Measurements from ENCODE around the gene TLR3.
"Not testable (repeated sequence)": the region's sequence is repeated elsewhere in the genome, so short reads cannot be mapped to it uniquely, and the experiment has no call there.

The TLR3 gene

GRCh38 chr4:186050135-186050534 is 18.8 kb upstream of the TLR3 start:
- DNase-seq = not testable (repeated sequence)

DNA sequence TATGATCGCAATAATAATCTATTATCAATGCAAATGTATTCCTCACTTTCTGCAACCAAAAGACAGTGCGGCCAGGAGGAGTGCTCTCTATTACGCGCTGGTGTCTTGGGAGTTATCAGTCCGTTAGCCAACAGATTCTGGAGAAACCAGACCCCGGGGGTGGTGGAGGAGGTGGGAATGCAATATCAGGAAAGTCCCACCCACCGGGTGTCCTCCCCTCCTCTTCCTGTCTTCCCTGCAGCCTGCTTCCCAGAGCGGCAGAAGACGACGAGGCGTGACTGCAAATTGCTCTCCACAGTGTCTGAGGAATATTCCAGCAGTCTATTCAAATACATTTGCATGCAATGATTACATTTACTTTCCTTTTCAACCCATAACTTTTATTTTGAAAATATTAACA is 17.9 kb upstream of the TLR3 start:
- no peak for DNase-seq

- no peak for DNase-seq
Observed at GRCh38 chr4:186058253-186058979, 10.5 kb upstream of the TLR3 start.

- no peak for DNase-seq
Observed at GRCh38 chr4:186058980-186059316, 10.0 kb upstream of the TLR3 start.

DNA sequence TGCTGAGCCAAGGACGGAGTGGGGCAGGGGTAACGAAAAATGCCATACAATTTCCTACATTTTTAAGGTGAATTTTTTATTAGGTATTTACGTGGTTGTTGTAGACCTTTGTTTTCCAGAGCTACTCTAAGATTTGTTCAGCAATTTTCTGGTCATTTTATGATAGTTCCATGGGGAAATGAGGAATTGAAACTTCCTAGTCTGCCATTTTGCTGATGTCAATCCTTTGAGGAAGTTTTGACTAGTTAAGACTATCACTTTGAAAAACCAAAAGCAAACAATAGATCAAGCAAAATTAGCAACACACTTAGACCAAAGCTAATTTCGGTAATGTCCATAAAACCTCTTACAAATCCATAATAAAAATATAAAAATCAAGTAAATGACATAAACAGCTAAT is 7.0 kb upstream of the TLR3 start:
- no peak for DNase-seq

DNA sequence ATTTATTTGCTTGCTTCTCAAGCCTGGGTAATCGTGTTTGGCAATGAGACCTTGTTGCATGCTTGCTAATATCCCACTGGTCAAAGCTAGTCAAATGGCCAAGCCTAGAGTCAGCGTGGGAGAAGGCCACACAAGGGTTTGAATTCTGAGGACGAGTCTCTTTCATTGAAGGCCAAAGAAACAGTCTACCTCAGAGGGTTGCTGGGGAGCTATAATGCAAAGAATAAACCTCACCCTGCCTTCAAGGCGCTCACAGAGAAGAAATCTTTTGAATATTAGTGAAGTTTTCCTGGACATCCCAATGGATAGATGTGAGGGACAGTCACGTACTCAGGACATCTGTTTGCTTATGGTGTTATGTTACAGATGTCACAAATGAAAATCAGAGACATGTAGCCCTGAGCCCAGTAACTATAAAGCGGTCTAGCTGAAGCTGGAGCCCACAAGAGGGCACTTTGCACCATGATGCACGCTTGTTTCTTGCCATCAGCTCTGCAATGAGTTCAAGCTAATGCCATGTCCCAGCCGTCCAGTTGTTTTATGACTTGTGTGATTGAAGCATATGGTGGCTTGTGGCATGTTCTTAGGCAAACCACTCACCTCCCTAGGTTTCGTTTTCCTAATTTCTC is 1.1 kb upstream of the TLR3 start:
- peak; percentile 33 for DNase-seq

- DNase-seq = no peak
Observed at GRCh38 chr4:186069729-186070128, 773 bp downstream of the TLR3 start.

GRCh38 chr4:186072516-186072915 is 3.6 kb downstream of the TLR3 start:
- DNase-seq = no peak

DNA sequence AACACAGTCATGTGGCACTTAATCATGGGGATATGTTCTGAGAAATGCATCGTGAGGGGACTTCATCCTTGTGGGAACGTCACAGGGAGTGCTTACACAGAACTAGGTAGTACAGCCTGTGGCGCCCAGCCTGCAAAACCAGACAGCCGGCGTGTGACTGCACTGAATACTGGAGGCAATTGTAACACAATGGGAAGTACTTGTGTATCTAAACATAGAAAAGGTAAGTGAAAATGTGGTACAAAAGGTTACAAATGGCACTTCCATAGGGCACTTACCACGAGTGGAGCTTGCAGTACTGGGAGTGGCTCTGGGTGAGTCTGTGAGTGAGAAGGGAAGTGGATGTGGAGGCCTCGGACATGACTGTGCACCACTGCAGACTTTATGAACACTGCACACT is 5.2 kb downstream of the TLR3 start:
- no peak for DNase-seq

DNA sequence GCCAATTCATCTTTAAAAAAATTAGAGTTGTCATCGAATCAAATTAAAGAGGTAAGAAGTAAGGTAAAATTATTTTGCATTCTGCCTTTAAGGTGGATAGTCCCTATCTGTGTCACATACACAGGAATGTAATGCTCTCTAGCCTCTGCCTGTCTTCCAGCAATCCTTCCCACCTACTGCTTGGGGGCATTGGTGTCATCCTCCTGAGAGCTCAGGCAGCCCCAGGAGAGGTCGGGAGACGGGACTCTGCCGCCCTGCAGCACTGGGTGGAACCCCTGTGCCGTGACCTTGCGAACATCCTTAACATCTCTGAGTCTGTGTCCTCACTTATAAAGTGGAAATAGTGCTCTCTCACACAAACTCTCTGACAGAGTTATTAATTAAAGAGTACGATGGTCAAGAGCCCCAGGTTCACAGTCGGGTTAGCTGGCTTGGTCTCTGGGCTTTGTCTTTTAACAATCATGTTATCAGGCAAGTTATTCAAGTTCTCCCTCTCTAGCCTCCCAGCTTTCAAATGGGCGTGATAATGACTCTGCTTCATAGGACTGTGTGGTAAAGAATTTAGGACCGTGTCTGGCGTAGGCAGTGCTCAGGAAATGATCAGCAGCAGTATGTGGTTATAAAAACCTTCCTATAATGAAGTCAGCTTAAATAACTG is 10.2 kb downstream of the TLR3 start:
- no peak for DNase-seq

DNA sequence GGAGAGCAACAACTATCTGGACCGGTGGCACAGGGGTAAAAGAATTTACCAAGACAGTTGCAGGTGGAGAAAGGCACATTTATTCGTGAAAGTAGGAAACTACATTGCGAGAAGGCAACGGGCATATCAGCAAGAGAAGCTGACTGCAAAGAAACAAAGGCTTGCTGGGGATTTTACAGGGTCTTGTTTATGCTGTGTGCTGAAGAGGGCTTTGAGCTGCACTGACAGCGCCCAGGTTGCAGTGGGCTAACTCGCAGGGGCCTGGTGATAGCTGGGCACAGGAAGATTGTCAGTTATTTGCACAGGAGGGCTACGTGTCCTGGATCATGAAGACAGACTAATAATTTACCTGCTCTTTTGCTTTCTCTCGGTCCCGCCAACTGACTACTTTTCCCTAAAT is 10.7 kb downstream of the TLR3 start:
- no peak for DNase-seq

- no peak for DNase-seq
Observed at GRCh38 chr4:186081202-186081807, 12.3 kb downstream of the TLR3 start.

DNA sequence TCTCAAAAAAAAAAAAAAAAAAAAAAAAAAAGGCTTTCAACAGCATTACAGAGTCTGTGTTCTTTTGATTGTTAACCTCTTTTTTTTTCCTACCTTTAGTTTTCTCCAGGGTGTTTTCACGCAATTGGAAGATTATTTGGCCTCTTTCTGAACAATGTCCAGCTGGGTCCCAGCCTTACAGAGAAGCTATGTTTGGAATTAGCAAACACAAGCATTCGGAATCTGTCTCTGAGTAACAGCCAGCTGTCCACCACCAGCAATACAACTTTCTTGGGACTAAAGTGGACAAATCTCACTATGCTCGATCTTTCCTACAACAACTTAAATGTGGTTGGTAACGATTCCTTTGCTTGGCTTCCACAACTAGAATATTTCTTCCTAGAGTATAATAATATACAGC is 13.3 kb downstream of the TLR3 start:
- DNase-seq = no peak

DNA sequence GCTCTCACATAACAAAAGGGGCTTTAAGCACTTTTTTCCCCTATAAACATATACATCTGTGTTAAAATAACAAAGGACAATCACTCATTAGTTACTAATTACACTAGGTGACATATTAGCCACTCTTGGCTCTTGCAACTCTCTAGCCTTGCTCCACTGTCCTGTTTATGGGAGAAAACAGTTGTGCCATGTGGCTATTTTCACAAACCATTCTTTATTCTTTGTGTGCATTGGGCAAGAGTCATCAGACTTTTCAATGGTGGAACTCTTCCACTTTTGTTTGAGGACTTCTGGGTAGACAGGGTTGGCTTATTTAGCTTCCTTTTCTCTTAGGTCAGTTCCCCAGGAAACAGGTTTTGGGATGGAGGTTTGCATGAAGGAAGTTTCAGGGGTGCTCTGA is 19.6 kb downstream of the TLR3 start:
- DNase-seq = no peak

- DNase-seq = no peak
Observed at GRCh38 chr4:186092296-186092695, 23.3 kb downstream of the TLR3 start.

- no peak for DNase-seq
Observed at GRCh38 chr4:186095406-186095805, 26.4 kb downstream of the TLR3 start.

GRCh38 chr4:186096681-186097165 is 27.8 kb downstream of the TLR3 start:
- no peak for DNase-seq

DNA sequence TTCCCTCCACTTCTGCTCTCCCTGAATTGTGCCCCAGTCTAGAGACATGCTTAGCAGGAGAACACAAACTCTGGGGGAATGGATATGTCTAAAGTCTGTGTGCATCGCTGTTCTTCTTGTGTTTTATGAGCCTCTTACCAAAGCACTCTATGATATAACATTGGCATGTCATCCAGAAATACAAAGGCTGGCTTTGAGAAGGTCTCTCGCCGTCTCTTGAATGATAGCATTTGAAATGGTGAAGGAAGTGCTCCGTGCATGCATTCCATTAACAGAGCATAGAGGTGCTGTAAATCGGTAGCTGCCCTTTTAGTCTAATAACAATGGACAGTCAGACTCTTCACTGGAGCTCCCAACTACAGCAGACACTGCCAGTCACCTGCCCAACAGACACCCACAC is 28.4 kb downstream of the TLR3 start:
- no peak for DNase-seq

DNA sequence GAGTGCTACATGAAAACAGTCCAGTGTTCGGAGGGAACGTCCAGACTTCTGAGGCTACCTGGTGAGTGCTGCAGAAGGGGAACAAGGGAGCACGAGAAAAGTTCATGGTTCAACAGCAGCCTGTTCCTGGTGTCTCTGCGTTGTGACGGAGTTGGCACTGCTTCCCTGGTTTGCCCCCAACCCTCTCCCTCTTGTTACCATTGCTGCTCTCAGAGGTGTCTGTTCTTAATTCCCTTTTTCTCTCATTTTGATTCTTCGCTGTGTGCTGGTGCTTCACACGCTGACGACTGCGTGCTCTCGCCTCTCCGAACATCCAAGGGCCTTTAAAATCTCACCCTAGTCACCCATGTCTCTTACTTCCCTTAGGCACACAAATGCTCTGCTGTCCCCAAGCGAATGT is 34.0 kb downstream of the TLR3 start:
- no peak for DNase-seq

- peak; percentile 5 for DNase-seq
Observed at GRCh38 chr4:186104114-186104889, 35.3 kb downstream of the TLR3 start, which contains the start of gene FAM149A. Gene FAM149A, plus strand, starts transcription at chr4:186104704.

- no peak for DNase-seq
Observed at GRCh38 chr4:186104890-186105646, 36.1 kb downstream of the TLR3 start.

DNA sequence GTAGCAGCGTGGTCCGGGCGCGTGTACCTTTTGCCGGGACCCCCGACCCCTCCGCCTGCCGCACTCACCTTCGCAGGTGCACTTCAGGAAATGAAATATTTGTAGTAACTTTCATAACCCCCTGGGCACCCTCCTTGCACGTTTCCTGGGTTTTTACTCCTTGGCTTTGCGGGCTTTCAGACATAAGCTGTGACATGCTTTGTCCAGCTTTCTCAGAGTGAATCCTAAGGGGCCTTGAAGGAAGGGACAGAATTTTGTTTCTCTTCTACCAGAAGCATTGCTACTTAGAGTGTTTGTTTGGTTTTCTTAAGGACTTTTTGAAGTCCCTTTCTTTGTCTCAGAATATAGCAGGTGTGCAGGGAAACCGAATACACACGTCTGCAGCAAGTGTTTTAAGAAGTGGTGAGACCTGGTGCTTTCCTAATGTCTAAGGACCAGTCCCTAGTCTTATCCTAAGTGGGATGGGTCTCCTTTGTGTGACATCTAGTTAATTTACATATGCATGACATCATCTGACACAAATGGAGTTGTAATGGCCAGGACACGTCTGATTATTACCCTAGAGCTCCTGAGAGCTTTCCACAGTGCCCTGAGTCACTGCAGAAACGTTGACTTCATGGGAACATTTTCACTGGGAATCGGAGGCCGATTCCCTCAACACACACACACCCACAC is 36.8 kb downstream of the TLR3 start:
- DNase-seq = no peak
